HG02678 (cell line): ENCODE data around the gene SCEL.
"Not testable (repeated sequence)": the region's sequence is repeated elsewhere in the genome, so short reads cannot be mapped to it uniquely, and the experiment has no call there.

Source experiments
- ATAC-seq: cut with Tn5 transposase; IDR thresholded peaks from one replicate; pipeline ENCODE4 v1.9.1; 2021; ENCODE audit warnings: mild to moderate bottlenecking, moderate library complexity; ENCODE audit not compliant: unreplicated experiment

Gene SCEL

DNA sequence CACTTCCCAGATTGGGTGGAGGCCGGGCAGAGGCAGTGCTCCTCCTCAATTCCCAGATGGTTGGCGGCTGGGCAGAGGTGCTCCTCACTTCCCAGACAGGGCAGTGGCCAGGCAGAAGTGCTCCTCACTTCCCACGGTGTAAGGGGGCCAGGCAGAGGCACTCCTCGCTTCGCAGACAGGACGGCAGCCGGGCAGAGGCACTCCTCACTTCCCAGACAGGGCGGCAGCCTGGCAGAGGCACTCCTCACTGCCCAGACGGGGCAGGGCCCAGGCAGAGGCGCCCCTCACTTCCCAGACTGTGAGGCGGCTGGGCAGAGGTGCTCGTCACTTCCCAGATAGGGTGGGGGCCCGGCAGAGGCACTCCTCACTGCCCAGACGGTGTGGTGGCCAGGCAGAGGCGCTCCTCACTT lies 125.3 kb downstream of the SCEL start:
- no peak for ATAC-seq

DNA sequence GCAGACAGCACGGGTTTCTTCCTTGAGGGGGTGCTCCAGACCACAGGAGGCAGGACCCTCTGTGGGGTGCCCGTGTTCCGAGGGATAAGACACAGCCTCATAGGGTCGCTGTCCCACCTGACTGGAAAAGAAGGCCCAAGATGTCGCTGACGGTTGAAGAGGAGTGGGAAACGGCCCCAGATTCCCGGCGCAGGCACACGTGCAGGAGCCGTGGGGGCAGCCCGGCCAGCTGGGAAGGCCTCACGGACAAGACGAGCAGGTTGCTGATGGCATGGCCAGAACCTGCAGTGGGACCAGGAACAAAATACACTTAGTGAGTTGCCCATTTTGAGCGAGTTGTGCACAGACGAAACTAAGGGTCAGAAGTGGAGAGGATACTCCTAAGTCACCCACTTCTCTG lies 126.8 kb downstream of the SCEL start:
- ATAC-seq = not testable (repeated sequence)

DNA sequence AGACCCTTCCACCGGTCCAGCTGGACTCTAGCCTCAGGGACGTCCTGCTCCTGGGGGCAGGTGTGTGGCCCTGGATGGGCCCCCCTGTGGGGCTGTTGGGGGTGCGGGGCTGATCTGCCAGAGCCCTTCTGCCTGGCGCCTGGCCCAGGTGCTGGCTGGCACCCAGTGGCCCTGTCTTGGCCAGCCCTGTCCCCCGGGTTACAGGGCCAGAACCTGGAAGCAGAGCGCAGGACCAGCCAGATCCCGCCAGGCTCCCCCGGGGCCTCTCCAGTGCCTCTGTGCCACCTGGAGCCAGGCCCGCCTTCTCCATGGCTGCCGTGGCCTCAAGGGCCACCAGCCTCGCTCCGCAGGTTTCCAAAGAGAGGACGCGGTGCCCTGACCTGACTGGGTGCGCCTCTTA lies 127.3 kb downstream of the SCEL start:
- ATAC-seq = not testable (repeated sequence)

DNA sequence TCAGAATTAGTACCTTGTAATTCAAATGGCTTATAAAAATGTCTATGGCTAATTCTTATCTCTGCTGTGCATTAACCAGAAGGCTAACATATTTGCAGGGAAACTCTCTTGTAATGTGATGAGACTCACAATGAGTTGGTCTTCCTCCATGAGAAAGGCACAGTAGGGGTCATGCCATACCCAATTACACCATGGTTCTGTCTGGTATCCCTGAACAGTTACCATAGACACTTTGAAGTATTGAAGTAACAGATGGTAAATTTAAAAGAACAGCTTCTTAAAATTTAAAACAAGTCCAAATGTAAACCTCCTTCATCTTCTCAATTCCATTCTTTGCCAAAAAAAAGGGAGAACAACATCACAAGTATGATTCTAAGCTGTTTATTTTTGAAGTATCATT lies 139.3 kb downstream of the SCEL start:
- no peak for ATAC-seq

DNA sequence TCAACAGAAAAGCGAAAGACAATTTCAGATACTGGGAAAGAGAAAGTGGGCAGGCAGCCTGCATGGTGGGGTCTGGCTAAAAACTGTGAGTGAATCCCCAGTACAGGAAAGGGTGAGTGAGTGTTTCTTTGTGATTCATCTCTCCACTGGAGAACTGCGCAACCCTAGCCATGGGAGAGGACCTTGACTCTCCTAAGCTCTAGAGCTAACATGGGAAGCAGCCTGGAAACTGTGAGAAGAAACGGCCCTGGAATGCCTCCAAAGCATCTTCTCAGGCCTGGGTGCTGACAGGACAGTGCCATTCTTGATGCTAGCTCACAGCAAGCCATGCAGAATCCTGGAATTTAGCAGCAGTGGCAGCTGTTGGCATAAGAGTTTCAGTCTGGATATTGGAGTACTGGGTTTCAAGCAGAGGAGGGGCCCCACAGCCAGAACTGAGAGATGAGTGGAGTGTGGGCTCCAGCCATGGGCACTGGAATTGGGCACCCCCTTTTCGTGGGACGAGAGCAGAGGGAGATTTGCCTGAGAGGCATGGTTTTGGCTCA lies 143.3 kb downstream of the SCEL start:
- ATAC-seq = no peak

DNA sequence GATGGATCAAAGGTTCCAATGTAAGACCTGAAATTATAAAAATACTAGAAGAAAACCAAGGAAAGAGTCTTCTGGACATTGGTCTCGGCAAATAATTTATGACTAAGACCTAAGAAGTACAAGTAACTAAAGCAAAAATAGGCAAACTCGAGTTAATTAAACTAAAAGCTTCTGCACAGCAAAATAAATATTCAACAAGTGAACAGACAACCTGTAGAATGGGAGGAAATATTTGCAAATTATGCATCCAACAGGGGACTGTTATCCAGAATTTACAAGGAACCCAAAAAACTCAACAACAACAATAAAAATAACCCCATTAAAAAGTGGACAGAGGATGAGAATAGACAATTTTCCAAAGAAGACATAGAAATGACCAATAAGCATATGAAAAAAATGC lies 152.3 kb downstream of the SCEL start:
- ATAC-seq = no peak

DNA sequence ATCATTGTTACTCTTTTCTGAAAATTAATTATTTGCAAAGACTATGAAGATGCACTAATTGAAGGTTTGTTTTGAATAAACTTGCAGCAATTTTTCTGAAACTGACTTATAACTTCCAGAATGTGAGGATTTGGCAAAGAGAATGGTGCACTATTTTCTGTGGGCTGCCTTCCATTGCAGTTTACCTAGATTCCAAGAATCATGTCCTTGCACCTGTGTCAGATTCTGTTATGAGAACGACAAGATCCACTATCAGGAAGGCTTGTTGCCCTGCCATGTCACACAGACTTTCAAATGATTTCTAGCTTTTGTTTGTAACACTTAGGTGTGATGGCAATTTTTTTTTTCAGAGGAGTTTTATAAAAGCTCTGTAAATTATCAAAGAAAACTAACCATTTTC lies 156.4 kb downstream of the SCEL start:
- ATAC-seq = no peak

DNA sequence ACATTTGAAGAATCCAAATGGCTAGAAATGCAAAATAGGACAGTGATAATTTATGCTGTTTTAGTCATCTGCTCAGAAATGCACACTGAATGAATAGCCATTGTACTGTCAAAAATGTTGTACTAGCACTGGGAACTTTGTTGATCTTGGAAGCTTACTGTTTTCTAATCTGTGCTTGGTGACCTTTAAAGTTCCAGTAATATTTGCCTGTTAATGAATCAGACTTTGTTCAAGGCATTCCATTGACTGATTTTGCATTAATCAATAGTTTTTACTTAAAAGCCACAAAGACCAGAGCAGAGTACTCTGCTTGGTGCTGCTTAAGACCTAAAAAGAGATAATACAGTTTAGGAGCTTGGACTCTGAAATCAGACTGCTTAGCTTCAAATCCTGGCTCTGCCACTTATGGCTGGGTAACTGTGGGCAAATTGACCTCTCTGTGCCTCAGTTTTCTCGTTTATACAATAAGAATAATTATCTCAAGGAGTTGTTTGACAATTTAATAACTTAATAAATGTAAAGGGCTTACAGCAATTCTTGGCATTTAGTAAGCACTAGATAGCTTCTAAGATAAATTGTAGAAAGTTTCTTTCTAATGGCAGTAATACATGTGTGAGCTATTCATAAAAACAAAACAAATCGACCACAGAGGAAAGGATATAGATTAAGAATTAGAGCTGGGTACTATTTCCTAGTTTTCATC lies 157.4 kb downstream of the SCEL start:
- ATAC-seq = no peak

DNA sequence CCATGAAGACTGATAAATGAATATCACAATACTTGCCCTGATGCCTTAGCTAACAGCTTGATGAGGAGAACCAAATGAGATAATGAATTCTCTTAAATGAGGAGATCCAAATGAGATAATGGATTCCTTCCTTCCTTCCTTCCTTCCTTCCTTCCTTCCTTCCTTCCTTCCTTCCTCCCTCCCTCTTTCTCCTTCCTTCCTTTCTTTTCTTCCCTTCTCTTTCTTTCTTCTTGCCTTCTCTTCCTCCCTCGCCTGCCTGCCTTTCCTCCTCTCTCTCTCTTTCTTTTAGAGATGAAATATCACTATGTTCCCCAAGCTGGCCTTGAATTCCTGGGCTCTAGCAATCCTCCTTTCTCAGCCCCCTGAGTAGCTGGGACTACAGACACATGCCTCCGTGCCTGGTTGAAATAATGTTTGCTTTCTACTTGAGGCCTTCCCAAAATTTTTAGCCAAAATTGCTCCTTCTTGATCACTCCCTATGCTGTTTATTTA lies 158.0 kb downstream of the SCEL start:
- no peak for ATAC-seq
